ENCODE results near the gene LUM. TPM values are rescaled to one million over a fixed set of nuclear protein-coding genes. Genes with fewer than 3 reads are reported as not detected.

The LUM gene
- total RNA-seq, 1 donor from 2014 or later: not detected

DNA sequence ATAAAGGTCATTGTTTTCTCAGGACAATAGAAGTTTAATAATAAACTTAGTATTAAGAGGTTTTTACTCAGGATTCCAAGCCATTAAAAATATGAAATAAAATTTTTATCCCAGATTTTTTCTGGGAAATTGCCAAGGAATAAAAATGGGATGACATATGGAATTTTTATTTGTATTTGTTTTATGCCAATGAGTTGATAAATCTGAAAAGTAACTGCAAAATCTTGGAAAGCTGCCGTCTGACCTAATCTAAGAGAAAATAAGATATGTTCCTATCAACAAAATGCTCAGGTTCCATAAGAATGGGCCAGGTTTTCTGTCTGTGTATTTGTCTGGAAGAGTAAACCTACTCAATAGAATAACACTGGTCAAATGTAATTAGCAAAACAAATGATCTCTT lies 31.3 kb downstream of the LUM start:
- no peak for TF ChIP-seq EZH2phosphoT487 (IDR thresholded peaks at IDR 0.05)
- TF ChIP-seq, protein P1, sequence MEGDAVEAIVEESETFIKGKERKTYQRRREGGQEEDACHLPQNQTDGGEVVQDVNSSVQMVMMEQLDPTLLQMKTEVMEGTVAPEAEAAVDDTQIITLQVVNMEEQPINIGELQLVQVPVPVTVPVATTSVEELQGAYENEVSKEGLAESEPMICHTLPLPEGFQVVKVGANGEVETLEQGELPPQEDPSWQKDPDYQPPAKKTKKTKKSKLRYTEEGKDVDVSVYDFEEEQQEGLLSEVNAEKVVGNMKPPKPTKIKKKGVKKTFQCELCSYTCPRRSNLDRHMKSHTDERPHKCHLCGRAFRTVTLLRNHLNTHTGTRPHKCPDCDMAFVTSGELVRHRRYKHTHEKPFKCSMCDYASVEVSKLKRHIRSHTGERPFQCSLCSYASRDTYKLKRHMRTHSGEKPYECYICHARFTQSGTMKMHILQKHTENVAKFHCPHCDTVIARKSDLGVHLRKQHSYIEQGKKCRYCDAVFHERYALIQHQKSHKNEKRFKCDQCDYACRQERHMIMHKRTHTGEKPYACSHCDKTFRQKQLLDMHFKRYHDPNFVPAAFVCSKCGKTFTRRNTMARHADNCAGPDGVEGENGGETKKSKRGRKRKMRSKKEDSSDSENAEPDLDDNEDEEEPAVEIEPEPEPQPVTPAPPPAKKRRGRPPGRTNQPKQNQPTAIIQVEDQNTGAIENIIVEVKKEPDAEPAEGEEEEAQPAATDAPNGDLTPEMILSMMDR (IDR thresholded peaks at IDR 0.05): no peak
- TF ChIP-seq EZH2 (IDR thresholded peaks at IDR 0.05): no peak
- no peak overlapping the region for H3K27ac Mint-ChIP-seq
- no peaks in the 10 kb centered on the region for H3K4me1 Mint-ChIP-seq
- Histone ChIP-seq H2AFZ (replicated peaks) (no peak overlapping the region), H3K9ac (no peak overlapping the region), H3K9me3 (ENCODE audit: low read depth) (no peaks in the 10 kb centered on the region), H4K20me1 (ENCODE audit: low read depth) (no peaks in the 10 kb centered on the region), H3K4me3 (no peak overlapping the region), H3K27ac (no peak overlapping the region), H3F3A (ENCODE audit: low read depth) (no peaks in the 10 kb centered on the region), H3K4me1 (no peaks in the 10 kb centered on the region), H3K27me3 (no peaks in the 10 kb centered on the region), H3K79me2 (ENCODE audit: low read depth) (no peaks in the 10 kb centered on the region), H3K4me2 (no peak overlapping the region), H3K36me3 (no peaks in the 10 kb centered on the region)
- peaks cover 2% of the 10 kb centered on the region for H3K27me3 Mint-ChIP-seq (ENCODE audit: insufficient read depth, low read depth)
- H3K4me3 Mint-ChIP-seq: no peak overlapping the region
- H3K36me3 Mint-ChIP-seq: no peaks in the 10 kb centered on the region
- DNase-seq (ENCODE audit: low spot score): no peak
- no peaks in the 10 kb centered on the region for H3K9me3 Mint-ChIP-seq

- Mint-ChIP-seq H3K4me1 (no peaks in the 10 kb centered on the region), H3K4me3 (no peak overlapping the region), H3K27me3 (ENCODE audit: insufficient read depth, low read depth) (peaks cover 2% of the 10 kb centered on the region), H3K9me3 (no peaks in the 10 kb centered on the region), H3K36me3 (no peaks in the 10 kb centered on the region), H3K27ac (no peak overlapping the region)
- Histone ChIP-seq H3K79me2 (ENCODE audit: low read depth) (no peaks in the 10 kb centered on the region), H3K9me3 (ENCODE audit: low read depth) (no peaks in the 10 kb centered on the region), H2AFZ (replicated peaks) (no peak overlapping the region), H3K4me3 (no peak overlapping the region), H3K27ac (no peak overlapping the region), H3K27me3 (no peaks in the 10 kb centered on the region), H3K4me2 (no peak overlapping the region), H4K20me1 (ENCODE audit: low read depth) (no peaks in the 10 kb centered on the region), H3K36me3 (no peaks in the 10 kb centered on the region), H3F3A (ENCODE audit: low read depth) (no peaks in the 10 kb centered on the region), H3K4me1 (no peaks in the 10 kb centered on the region), H3K9ac (no peak overlapping the region)
- TF ChIP-seq EZH2 (IDR thresholded peaks at IDR 0.05) (no peak), EZH2phosphoT487 (IDR thresholded peaks at IDR 0.05) (no peak)
- TF ChIP-seq, protein P1 (IDR thresholded peaks at IDR 0.05): no peak
- DNase-seq (ENCODE audit: low spot score): no peak
These were observed 32.8 kb downstream of the LUM start for GRCh38 chr12:91078501-91078900.

- no peaks in the 10 kb centered on the region for H3K27me3 ChIP-seq
- no peak overlapping the region for H3K9ac ChIP-seq
- no peak overlapping the region for H3K4me2 ChIP-seq
- Mint-ChIP-seq H3K36me3 (no peaks in the 10 kb centered on the region), H3K27ac (no peak overlapping the region), H3K4me1 (no peaks in the 10 kb centered on the region), H3K9me3 (no peaks in the 10 kb centered on the region), H3K4me3 (no peak overlapping the region), H3K27me3 (ENCODE audit: insufficient read depth, low read depth) (peaks cover 2% of the 10 kb centered on the region)
- no peaks in the 10 kb centered on the region for H3K4me1 ChIP-seq
- H4K20me1 ChIP-seq (ENCODE audit: low read depth): no peaks in the 10 kb centered on the region
- no peak overlapping the region for H3K4me3 ChIP-seq
- no peaks in the 10 kb centered on the region for H3K36me3 ChIP-seq
- no peaks in the 10 kb centered on the region for H3F3A ChIP-seq (ENCODE audit: low read depth)
- H3K9me3 ChIP-seq (ENCODE audit: low read depth): no peaks in the 10 kb centered on the region
- no peak overlapping the region for H3K27ac ChIP-seq
- H2AFZ ChIP-seq (replicated peaks): no peak overlapping the region
- TF ChIP-seq EZH2phosphoT487 (IDR thresholded peaks at IDR 0.05): no peak
- TF ChIP-seq, protein P1 (IDR thresholded peaks at IDR 0.05): no peak
- TF ChIP-seq EZH2 (IDR thresholded peaks at IDR 0.05): no peak
- DNase-seq (ENCODE audit: low spot score): no peak
- no peaks in the 10 kb centered on the region for H3K79me2 ChIP-seq (ENCODE audit: low read depth)
These were observed 33.9 kb downstream of the LUM start for GRCh38 chr12:91077228-91077954.

Measured in neural progenitor cell (in vitro differentiated cells).